K562 (cell line): Measurements from ENCODE around the gene PLXNA2. TPM values are rescaled to one million over a fixed set of nuclear protein-coding genes. Genes with fewer than 3 reads are reported as not detected.

Experiments
- EP300 ChIP-seq: IDR thresholded peaks from 2 replicates; pipeline ENCODE4 v1.6.1; 2012; ENCODE audit warnings: low read length, improper control_type of control experiment
- ESRRA ChIP-seq: fragments of 450-650 bp; IDR thresholded peaks from 2 replicates; pipeline ENCODE4 v1.6.1; 2014; ENCODE audit warnings: low read depth, mild to moderate bottlenecking, moderate library complexity, borderline replicate concordance
- FOSL1 ChIP-seq: fragments of 200-800 bp; sonication (Bioruptor generic); conservative IDR thresholded peaks from 2 replicates; pipeline ENCODE4 v1.6.1; 2016; ENCODE audit warnings: missing genetic modification characterization, missing compliant biosample characterization
- JUN ChIP-seq, 2 experiments: sonication (generic) in 1 of 2; formaldehyde crosslinking in 1 of 2; IDR thresholded peaks; 2 replicates each; pipeline versions ENCODE4 v1.6.1 to v1.8.0; 2012 to 2022; ENCODE audit warnings: borderline replicate concordance in 2 of 2, mild to moderate bottlenecking in 2 of 2, improper control_type of control experiment in 1 of 2, low read depth in 1 of 2, low read length in 1 of 2, missing genetic modification reagents in 1 of 2
- XRCC5 ChIP-seq: fragments of 200-400 bp; formaldehyde crosslinking; IDR thresholded peaks from 2 replicates; pipeline ENCODE4 v1.6.1; 2017; ENCODE audit warnings: low read depth, mild to moderate bottlenecking, low read length
- ZNF444 ChIP-seq: fragments of 250-450 bp; sonication (Bioruptor Pico); IDR thresholded peaks from 2 replicates; pipeline ENCODE4 v1.4.0; 2020; ENCODE audit warnings: mild to moderate bottlenecking, moderate library complexity
- polyA plus RNA-seq, 8 experiments: library from polyadenylated mRNA; depleted of rRNA in 4 of 8; stranded (reverse) in 5 of 8; unstranded in 3 of 8; fragments of >200 nt; fragmentation: Nextera tagmentation in 2 of 8; fragmentation: Illumina TruSeq in 1 of 8; extraction: Ambion mirVana in 2 of 8; extraction: Trizol in 1 of 8; gene quantifications; 2 replicates each; pipeline versions ENCODE4 v1.2.1 to v1.2.3, GENCODE V29; 2011 to 2014; ENCODE audit warnings: inconsistent platforms in 1 of 8, missing spikeins in 1 of 8
- total RNA-seq, 7 experiments: library from RNA; depleted of rRNA in 6 of 7; stranded (reverse); fragments of >200 nt in 6 of 7; fragmentation: Illumina TruSeq in 2 of 7; extraction: Trizol in 2 of 7; gene quantifications; 2 replicates each; pipeline versions ENCODE4 v1.2.1 to v1.2.3, GENCODE V29; 2011 to 2021; ENCODE audit warnings: low replicate concordance in 1 of 7
- TF ChIP-seq, protein P1 (sequence below), 2 experiments: fragments of 450-650 bp; IDR thresholded peaks; 2 replicates each; pipeline ENCODE4 v1.6.1; 2016
- TF ChIP-seq, protein P2 (sequence below): fragments of 450-650 bp; IDR thresholded peaks from 2 replicates; pipeline ENCODE4 v1.6.1; 2016; ENCODE audit warnings: low read depth, mild to moderate bottlenecking, moderate library complexity
- TF ChIP-seq, protein P3 (sequence below), 2 experiments: fragments of 450-650 bp in 1 of 2; sonication (generic) in 1 of 2; formaldehyde crosslinking in 1 of 2; IDR thresholded peaks in 1 of 2; conservative IDR thresholded peaks in 1 of 2; 2 replicates each; pipeline versions ENCODE4 v1.6.1 to v1.8.1; 2016 to 2023; ENCODE audit warnings: mild to moderate bottlenecking in 2 of 2, moderate library complexity in 2 of 2, inconsistent platforms in 1 of 2, missing genetic modification reagents in 1 of 2
- TF ChIP-seq, protein P4 (sequence below): fragments of 450-650 bp; IDR thresholded peaks from 2 replicates; pipeline ENCODE4 v1.6.1; 2016; ENCODE audit warnings: low read depth
- TF ChIP-seq, protein P5 (sequence below): fragments of 450-650 bp; formaldehyde crosslinking; IDR thresholded peaks from 2 replicates; pipeline ENCODE4 v1.4.0; 2020; ENCODE audit warnings: mild to moderate bottlenecking, moderate library complexity

The PLXNA2 gene
- total and polyA plus RNA-seq, 9 of the 15 experiments (the other 6 are each of a cell fraction or from before 2014, with no cell fraction given): 0.01 to 1.3 (median 0.32) TPM

DNA sequence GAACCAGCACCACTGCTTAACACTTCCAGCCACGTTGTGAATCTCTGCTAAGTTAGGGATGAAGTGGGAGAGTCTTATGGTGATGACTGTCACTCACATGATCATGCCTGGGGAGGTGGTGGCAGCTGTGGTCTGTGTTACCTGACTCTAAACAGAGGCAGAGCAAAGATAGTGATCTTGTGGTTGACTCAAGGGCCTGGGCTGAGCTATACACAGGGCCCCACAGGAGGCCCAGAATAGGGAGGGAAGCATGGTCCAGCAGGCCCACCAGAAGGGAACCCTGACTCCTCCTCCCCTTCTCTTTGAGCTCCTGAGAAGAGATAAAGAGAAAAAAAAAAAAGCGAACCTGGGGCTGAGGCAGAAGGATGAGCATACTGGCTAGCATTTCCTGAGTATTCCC, 55.0 kb downstream of the PLXNA2 start (continued):
- TF ChIP-seq, protein P1, sequence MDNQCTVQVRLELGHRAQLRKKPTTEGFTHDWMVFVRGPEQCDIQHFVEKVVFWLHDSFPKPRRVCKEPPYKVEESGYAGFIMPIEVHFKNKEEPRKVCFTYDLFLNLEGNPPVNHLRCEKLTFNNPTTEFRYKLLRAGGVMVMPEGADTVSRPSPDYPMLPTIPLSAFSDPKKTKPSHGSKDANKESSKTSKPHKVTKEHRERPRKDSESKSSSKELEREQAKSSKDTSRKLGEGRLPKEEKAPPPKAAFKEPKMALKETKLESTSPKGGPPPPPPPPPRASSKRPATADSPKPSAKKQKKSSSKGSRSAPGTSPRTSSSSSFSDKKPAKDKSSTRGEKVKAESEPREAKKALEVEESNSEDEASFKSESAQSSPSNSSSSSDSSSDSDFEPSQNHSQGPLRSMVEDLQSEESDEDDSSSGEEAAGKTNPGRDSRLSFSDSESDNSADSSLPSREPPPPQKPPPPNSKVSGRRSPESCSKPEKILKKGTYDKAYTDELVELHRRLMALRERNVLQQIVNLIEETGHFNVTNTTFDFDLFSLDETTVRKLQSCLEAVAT (IDR thresholded peaks at IDR 0.05): peak in 1 of 2 experiments; percentile 50; a peak in 1 of 4 replicates
- TF ChIP-seq, protein P2, sequence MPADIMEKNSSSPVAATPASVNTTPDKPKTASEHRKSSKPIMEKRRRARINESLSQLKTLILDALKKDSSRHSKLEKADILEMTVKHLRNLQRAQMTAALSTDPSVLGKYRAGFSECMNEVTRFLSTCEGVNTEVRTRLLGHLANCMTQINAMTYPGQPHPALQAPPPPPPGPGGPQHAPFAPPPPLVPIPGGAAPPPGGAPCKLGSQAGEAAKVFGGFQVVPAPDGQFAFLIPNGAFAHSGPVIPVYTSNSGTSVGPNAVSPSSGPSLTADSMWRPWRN: peak; percentile 76; the same call in 1 of the 2 replicates
- peak; percentile 45 for TF ChIP-seq EP300
- TF ChIP-seq XRCC5: no peak
- peak; percentile 87 for TF ChIP-seq FOSL1 (tag)
- TF ChIP-seq JUN (IDR thresholded peaks at IDR 0.05; ENCODE audit: borderline replicate concordance, low read depth, low read length): peak; percentile 79
- TF ChIP-seq JUN (CRISPR knock-in tag; IDR thresholded peaks at IDR 0.05; ENCODE audit: borderline replicate concordance): no peak
- TF ChIP-seq, protein P3, sequence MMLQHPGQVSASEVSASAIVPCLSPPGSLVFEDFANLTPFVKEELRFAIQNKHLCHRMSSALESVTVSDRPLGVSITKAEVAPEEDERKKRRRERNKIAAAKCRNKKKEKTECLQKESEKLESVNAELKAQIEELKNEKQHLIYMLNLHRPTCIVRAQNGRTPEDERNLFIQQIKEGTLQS (IDR thresholded peaks at IDR 0.05): peak; percentile 71; the same call in 1 of the 2 replicates
- TF ChIP-seq, protein P3 (CRISPR knock-in tag; conservative IDR thresholded peaks at IDR 0.05): no peak
- no peak for TF ChIP-seq ZNF444 (CRISPR knock-in tag)
- TF ChIP-seq, protein P4, sequence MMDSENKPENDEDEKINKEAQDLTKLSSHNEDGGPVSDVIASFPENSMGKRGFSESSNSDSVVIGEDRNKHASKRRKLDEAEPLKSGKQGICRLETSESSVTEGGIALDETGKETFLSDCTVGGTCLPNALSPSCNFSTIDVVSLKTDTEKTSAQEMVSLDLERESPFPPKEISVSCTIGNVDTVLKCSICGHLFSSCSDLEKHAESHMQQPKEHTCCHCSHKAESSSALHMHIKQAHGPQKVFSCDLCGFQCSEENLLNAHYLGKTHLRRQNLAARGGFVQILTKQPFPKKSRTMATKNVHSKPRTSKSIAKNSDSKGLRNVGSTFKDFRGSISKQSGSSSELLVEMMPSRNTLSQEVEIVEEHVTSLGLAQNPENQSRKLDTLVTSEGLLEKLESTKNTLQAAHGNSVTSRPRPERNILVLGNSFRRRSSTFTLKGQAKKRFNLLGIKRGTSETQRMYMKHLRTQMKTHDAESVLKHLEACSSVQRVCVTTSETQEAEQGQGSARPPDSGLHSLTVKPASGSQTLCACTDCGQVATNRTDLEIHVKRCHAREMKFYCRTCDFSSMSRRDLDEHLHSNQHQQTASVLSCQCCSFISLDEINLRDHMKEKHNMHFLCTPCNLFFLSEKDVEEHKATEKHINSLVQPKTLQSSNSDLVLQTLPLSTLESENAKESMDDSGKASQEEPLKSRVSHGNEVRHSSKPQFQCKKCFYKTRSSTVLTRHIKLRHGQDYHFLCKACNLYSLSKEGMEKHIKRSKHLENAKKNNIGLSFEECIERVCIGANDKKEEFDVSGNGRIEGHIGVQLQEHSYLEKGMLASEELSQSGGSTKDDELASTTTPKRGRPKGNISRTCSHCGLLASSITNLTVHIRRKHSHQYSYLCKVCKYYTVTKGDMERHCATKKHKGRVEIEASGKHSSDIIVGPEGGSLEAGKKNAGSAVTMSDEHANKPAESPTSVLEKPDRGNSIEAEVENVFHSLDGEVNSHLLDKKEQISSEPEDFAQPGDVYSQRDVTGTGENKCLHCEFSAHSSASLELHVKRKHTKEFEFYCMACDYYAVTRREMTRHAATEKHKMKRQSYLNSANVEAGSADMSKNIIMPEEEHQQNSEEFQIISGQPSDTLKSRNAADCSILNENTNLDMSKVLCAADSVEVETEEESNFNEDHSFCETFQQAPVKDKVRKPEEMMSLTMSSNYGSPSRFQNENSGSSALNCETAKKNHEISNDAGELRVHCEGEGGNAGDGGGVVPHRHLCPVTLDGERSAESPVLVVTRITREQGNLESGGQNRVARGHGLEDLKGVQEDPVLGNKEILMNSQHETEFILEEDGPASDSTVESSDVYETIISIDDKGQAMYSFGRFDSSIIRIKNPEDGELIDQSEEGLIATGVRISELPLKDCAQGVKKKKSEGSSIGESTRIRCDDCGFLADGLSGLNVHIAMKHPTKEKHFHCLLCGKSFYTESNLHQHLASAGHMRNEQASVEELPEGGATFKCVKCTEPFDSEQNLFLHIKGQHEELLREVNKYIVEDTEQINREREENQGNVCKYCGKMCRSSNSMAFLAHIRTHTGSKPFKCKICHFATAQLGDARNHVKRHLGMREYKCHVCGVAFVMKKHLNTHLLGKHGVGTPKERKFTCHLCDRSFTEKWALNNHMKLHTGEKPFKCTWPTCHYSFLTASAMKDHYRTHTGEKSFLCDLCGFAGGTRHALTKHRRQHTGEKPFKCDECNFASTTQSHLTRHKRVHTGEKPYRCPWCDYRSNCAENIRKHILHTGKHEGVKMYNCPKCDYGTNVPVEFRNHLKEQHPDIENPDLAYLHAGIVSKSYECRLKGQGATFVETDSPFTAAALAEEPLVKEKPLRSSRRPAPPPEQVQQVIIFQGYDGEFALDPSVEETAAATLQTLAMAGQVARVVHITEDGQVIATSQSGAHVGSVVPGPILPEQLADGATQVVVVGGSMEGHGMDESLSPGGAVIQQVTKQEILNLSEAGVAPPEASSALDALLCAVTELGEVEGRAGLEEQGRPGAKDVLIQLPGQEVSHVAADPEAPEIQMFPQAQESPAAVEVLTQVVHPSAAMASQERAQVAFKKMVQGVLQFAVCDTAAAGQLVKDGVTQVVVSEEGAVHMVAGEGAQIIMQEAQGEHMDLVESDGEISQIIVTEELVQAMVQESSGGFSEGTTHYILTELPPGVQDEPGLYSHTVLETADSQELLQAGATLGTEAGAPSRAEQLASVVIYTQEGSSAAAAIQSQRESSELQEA: no peak
- TF ChIP-seq, protein P5, sequence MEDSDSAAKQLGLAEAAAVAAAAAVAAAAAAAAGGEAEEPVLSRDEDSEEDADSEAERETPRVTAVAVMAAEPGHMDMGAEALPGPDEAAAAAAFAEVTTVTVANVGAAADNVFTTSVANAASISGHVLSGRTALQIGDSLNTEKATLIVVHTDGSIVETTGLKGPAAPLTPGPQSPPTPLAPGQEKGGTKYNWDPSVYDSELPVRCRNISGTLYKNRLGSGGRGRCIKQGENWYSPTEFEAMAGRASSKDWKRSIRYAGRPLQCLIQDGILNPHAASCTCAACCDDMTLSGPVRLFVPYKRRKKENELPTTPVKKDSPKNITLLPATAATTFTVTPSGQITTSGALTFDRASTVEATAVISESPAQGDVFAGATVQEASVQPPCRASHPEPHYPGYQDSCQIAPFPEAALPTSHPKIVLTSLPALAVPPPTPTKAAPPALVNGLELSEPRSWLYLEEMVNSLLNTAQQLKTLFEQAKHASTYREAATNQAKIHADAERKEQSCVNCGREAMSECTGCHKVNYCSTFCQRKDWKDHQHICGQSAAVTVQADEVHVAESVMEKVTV (CRISPR knock-in tag): no peak
- TF ChIP-seq ESRRA: peak; percentile 82; the same call in 1 of the 2 replicates
